OCI-LY1 (cell line): ENCODE measurements around the gene WFDC1.

Experiments
- EZH2 ChIP-seq: fragments of 200-600 bp; sonication (generic), shearing (Covaris generic); IDR thresholded peaks from 2 replicates; pipeline ENCODE4 v1.8.0; 2017; ENCODE audit warnings: borderline replicate concordance, mixed run types, mild to moderate bottlenecking, antibody characterized with exemption, low read length, moderate library complexity, mixed read lengths
- TF ChIP-seq, protein P1 (sequence below): fragments of 200-600 bp; sonication (generic), shearing (Covaris generic); IDR thresholded peaks from 2 replicates; pipeline ENCODE4 v1.5.1; 2017; ENCODE audit warnings: mild to moderate bottlenecking, antibody characterized with exemption, low read length, moderate library complexity, mixed read lengths

DNA sequence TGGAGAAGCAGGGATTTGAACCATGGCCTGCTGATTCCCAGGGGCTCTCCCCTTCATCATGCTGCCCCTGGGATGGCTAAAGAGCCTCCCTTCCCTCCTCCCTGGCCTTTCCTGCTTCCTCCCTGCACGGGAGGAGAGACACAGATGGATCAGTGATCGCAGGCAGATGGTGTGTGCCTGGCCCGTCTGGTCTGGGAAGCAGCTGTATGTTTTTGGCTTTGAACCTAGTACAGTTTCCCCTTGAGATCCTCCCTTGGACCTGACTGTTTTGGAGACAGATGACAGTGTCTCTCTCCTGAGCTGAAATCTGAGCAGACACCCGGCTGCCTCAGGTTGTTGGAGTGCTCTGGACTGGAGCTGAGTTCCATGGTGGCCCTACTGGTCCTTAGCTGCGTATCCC is 44.6 kb downstream of the WFDC1 start:
- TF ChIP-seq, protein P1, sequence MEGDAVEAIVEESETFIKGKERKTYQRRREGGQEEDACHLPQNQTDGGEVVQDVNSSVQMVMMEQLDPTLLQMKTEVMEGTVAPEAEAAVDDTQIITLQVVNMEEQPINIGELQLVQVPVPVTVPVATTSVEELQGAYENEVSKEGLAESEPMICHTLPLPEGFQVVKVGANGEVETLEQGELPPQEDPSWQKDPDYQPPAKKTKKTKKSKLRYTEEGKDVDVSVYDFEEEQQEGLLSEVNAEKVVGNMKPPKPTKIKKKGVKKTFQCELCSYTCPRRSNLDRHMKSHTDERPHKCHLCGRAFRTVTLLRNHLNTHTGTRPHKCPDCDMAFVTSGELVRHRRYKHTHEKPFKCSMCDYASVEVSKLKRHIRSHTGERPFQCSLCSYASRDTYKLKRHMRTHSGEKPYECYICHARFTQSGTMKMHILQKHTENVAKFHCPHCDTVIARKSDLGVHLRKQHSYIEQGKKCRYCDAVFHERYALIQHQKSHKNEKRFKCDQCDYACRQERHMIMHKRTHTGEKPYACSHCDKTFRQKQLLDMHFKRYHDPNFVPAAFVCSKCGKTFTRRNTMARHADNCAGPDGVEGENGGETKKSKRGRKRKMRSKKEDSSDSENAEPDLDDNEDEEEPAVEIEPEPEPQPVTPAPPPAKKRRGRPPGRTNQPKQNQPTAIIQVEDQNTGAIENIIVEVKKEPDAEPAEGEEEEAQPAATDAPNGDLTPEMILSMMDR = no peak
- TF ChIP-seq EZH2 = no peak
